Measurements from ENCODE around the gene NXT1.

NXT1 gene

DNA sequence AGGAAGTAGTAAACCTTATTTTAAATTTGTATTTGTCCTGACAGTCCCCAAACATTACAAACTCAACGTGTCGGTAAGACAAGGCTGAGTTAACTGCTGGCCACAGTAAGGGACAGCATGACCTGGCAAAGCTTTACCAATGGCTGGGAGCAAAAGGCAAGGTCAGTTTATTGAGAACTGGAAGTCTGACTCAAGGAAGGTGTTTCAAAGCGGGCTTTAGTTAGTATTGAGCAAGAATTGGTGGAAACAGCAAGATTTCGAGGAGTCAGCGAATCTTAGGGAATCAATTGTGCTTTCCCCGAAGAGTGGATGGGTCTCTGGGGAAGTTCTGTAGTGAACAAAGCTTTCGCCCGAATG lies 10.5 kb downstream of the NXT1 start:
- no peak for DNase-seq (ENCODE audit: low read depth in 2 of 2)

GRCh38 chr20:23361476-23362391 lies 11.1 kb downstream of the NXT1 start, which contains the start of gene GZF1:
GZF1 (plus strand) TSS chr20:23362182; CDS start chr20:23364384, 2,202 bp downstream.
- DNase-seq (ENCODE audit: low read depth in 2 of 2), result peak; percentile 95 to 96

GRCh38 chr20:23362392-23363256 lies 12.0 kb downstream of the NXT1 start:
- DNase-seq (ENCODE audit: low read depth in 2 of 2), result no peak

- DNase-seq (ENCODE audit: low read depth in 2 of 2), result no peak
Observed at GRCh38 chr20:23363257-23363649, 12.7 kb downstream of the NXT1 start.

GRCh38 chr20:23365390-23366165 lies 15.0 kb downstream of the NXT1 start:
- DNase-seq (ENCODE audit: low read depth in 2 of 2), result no peak

DNA sequence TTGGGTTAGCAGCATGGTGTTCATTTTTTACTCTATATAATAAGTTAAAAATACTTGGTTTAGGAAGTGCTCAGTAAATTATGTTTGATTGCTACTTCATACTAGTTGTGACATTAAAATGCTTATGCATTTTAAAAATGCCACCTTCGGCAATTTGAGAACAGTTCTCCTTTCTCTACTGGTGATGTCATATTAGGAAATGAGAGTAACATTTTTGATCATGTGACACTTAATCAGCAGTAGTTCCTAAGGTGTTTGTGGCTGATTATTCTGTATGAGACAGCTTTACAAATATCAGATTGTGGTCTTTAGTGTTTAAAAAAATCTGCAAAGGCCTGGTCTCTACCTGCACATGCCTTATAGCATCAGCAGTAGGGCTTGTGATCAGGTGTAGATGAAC lies 15.8 kb downstream of the NXT1 start:
- no peak for DNase-seq (ENCODE audit: low read depth in 2 of 2)

DNA sequence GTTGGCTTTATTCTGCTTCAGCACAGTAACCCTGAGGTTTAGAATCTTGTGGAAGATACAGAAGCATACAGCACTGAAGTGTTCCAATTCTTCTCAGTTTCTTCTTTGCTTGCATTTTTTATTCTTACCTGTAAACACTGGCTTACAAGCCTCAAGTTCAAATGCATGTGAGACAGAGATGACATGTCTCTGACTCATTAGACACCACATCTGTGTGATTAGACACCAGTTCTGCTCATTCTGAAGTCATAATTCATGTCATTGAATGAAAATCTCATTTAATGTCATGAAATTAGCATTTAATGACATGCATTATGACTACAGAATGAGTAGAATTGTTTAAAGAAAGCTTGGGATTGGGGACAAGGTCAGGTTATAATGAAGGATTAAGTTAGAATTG lies 17.2 kb downstream of the NXT1 start:
- DNase-seq (ENCODE audit: low read depth in 2 of 2), result no peak

DNA sequence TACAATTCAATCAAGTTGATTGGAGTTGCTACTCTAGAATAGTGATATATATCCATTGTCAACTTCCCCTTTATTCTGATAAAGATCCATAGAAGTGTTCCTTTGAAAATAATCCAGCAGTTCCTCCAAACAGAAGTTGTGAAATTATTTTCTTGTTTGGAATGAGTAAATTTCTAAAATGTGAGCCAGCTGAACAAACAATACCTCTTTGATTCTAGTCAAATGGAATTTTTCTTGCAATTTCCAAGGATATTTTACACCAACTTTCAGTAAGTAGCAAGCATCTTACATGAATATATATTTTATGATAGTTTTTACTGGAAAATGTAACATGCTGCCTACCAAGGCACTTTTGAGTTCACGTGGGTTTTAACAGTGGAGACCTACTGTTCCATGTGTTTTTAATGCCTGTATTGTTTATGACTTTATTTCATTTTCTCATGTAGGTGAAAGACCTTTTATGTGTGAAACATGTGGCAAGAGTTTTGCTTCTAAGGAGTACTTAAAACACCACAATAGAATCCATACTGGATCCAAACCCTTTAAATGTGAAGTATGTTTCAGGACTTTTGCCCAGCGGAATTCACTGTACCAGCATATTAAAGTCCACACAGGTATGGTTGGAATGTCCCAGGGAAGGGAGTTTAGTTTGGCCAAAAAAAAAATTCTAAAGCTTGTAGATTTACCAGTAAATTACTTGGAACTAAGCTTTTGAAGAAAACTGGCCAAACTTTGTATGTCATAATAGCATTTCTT lies 17.9 kb downstream of the NXT1 start:
- no peak for DNase-seq (ENCODE audit: low read depth in 2 of 2)

- no peak for DNase-seq (ENCODE audit: low read depth in 2 of 2)
Observed at GRCh38 chr20:23369072-23369823, 18.7 kb downstream of the NXT1 start.

DNA sequence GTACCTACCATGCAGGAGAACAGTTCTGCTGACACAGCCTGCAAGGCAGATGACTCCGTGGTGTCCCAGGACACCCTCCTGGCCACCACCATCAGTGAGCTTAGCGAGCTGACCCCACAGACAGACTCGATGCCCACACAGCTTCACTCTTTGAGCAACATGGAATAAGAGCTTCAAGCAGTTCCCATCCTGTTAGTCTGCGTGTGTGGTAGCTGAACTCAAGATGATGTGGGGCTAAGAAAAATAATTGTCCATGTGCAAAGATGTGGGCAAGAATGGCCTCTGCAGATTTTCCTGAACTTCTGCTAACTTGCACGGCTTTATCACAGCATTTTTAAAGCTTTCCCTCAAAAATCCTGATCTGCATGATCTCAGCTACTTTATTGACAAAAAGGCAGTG lies 19.7 kb downstream of the NXT1 start:
- no peak for DNase-seq (ENCODE audit: low read depth in 2 of 2)

DNA sequence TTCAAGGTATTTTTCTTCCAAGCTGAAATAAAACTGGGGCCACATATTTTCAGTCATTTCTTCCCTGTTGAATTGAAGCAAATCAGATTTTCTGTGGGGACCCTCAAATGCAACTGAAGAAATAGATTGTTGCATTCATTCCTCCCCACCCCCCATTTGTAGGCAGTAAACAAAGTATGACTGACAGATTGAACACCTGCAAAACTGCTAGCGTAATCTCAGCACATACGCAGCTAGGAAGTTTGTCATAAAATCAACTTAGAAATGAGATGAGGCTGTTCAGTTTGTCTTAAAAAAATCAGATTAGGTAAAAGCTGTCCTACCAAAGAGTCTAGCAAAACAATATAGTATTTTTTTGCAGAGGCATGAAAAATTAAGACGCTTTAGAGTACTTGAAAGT lies 20.3 kb downstream of the NXT1 start:
- no peak for DNase-seq (ENCODE audit: low read depth in 2 of 2)

DNA sequence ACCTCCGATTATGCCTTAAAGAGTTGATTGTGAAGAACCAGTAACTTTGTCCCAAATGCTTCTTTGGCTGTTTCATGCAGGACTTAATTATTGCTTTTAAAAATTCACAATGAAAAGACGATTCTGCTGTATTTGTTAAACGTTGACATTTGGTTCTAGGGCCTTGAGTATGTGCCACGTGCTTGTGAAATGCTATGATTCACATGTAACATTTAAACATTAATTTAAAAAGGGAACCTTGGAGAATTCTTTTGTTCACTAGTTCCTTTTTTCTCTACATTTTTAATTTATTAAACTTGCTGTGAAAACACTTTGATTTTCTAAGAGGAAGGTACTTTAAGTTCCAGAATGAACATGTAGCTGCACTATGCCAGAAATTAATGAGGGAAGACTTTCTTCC lies 20.9 kb downstream of the NXT1 start:
- DNase-seq (ENCODE audit: low read depth in 2 of 2), result no peak

- no peak for DNase-seq (ENCODE audit: low read depth in 2 of 2)
Observed at GRCh38 chr20:23374441-23374840, 23.9 kb downstream of the NXT1 start.

GRCh38 chr20:23375827-23376226 lies 25.2 kb downstream of the NXT1 start:
- no peak for DNase-seq (ENCODE audit: low read depth in 2 of 2)

DNA sequence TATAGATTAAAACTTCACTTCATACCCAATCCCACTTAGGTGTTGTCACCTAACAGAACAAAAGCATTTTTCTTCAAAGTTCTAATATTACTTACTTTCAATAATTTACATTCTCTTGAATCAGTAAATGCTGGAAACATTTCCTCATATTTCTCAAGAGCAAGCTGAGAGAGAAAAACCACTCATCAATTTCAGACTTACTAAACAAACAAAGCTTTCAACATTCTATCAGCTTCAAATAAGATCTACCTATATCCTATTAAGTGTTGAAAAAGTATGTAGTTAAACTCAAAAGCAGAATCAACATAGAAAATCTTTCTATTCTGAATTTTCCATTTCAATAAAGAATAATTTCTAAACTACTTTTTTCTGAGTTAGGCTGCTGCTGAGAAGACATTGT lies 29.2 kb downstream of the NXT1 start:
- no peak for DNase-seq (ENCODE audit: low read depth in 2 of 2)

DNA sequence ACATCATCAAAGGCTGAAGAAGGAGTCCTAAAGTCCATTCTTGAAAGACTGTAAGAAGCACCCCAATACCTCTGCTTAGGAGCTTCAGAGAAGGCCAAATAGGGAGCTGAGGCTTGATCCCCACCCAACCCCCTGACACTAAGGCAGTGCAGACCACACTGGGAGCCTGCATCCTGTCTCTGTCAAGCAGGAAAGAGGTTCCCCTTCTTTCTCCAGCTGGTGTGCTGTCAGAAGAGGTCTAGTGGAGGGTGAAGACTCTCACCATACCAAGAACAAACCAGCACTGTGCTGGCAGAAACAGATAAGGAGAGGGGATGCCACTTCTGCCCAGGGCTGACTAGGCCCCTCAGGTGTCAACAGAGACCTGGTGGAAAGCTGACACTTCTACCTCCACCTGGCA lies 31.3 kb downstream of the NXT1 start:
- DNase-seq (ENCODE audit: low read depth in 2 of 2), result no peak

- DNase-seq (ENCODE audit: low read depth in 2 of 2), result no peak
Observed at GRCh38 chr20:23386304-23387117, 35.9 kb downstream of the NXT1 start.

- no peak for DNase-seq (ENCODE audit: low read depth in 2 of 2)
Observed at GRCh38 chr20:23387118-23387443, 36.5 kb downstream of the NXT1 start.

DNA sequence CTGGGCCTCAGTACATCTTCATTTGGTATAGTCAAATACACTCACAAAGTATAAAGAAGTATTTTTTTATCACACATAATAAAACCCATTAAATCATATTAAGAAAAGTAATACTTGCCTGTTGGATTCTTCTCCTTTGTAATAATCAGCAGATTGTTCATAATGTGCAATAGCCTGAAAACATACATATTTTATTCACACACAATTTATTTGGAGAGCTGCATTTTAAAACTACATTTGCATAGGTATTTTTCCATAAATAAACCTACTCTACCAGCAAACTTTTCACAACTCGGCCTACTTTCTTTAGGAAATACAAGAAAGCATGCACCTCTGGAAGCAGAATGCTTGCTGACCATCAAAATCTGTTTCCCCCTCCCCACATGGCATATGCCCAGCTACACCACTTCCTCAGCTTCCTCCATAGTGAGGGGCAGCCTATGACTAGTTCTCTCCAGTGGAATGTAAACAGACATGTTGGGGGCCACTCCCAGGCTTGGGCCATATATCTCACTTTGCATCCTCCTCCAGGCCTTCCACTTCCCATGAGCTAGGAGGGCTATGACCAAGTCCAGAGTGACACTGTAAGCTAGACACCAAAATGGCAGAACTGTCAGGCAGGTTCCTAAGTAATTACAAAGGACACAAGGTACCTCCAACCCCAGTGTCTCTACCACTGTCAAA lies 39.6 kb downstream of the NXT1 start:
- no peak for DNase-seq (ENCODE audit: low read depth in 2 of 2)
